HepG2 (cell line): ENCODE data around the gene MXRA7. TPM values are rescaled to one million over a fixed set of nuclear protein-coding genes. Genes with fewer than 3 reads are reported as not detected.

ENCODE experiments used
- ATF3 ChIP-seq: sonication (generic); formaldehyde crosslinking; IDR thresholded peaks from 2 replicates; pipeline ENCODE4 v1.4.0; 2020; ENCODE audit warnings: missing genetic modification reagents
- CREB3 ChIP-seq: sonication (generic); formaldehyde crosslinking; IDR thresholded peaks from 2 replicates; pipeline ENCODE4 v1.5.0; 2020; ENCODE audit warnings: missing genetic modification reagents
- DDIT3 ChIP-seq: sonication (generic); formaldehyde crosslinking; IDR thresholded peaks from 2 replicates; pipeline ENCODE4 v1.4.0; 2020; ENCODE audit warnings: mild to moderate bottlenecking, missing genetic modification reagents
- DMAP1 ChIP-seq: IDR thresholded peaks from 2 replicates; pipeline ENCODE4 v1.6.1; 2016
- DMTF1 ChIP-seq: sonication (generic); formaldehyde crosslinking; IDR thresholded peaks from 2 replicates; pipeline ENCODE4 v1.4.0; 2020; ENCODE audit warnings: mild to moderate bottlenecking, missing genetic modification reagents
- GATAD1 ChIP-seq: IDR thresholded peaks from 2 replicates; pipeline ENCODE4 v1.6.1; 2016; ENCODE audit warnings: missing genetic modification reagents, missing compliant biosample characterization
- HOMEZ ChIP-seq: IDR thresholded peaks from 2 replicates; pipeline ENCODE4 v1.6.1; 2016; ENCODE audit warnings: low read depth
- HOXD1 ChIP-seq: sonication (generic); formaldehyde crosslinking; IDR thresholded peaks from 2 replicates; pipeline ENCODE4 v1.5.0; 2020; ENCODE audit warnings: missing genetic modification reagents
- KDM2A ChIP-seq: sonication (generic); formaldehyde crosslinking; IDR thresholded peaks from 2 replicates; pipeline ENCODE4 v1.4.0; 2020; ENCODE audit warnings: low read depth, missing genetic modification reagents, borderline replicate concordance
- MATR3 ChIP-seq: sonication (generic); formaldehyde crosslinking; IDR thresholded peaks from 2 replicates; pipeline ENCODE4 v1.4.0; 2020; ENCODE audit warnings: missing genetic modification reagents
- RBM22 ChIP-seq: fragments of 200-400 bp; formaldehyde crosslinking; optimal IDR thresholded peaks from 2 replicates; pipeline ENCODE3; 2017; ENCODE audit warnings: mild to moderate bottlenecking, low read length, moderate library complexity
- RELA ChIP-seq: sonication (generic); formaldehyde crosslinking; IDR thresholded peaks from 2 replicates; pipeline ENCODE4 v1.4.0; 2020; ENCODE audit warnings: missing genetic modification reagents
- REXO4 ChIP-seq: sonication (generic); formaldehyde crosslinking; IDR thresholded peaks from 2 replicates; pipeline ENCODE4 v1.8.0; 2022; ENCODE audit warnings: missing genetic modification reagents, mild to moderate bottlenecking, borderline replicate concordance
- SRY ChIP-seq: sonication (generic); formaldehyde crosslinking; IDR thresholded peaks from 2 replicates; pipeline ENCODE4 v1.8.0; 2022; ENCODE audit warnings: mild to moderate bottlenecking, missing genetic modification reagents
- ZBTB4 ChIP-seq: sonication (generic); formaldehyde crosslinking; IDR thresholded peaks from 2 replicates; pipeline ENCODE4 v1.4.0; 2020; ENCODE audit warnings: missing genetic modification reagents, mild to moderate bottlenecking, borderline replicate concordance
- ZMYM4 ChIP-seq: sonication (generic); formaldehyde crosslinking; IDR thresholded peaks from 2 replicates; pipeline ENCODE4 v1.8.1; 2023; ENCODE audit warnings: mild to moderate bottlenecking, missing genetic modification reagents
- ZNF331 ChIP-seq: sonication (generic); formaldehyde crosslinking; IDR thresholded peaks from 2 replicates; pipeline ENCODE4 v1.4.0; 2020; ENCODE audit warnings: missing genetic modification reagents
- ZNF414 ChIP-seq: sonication (generic); formaldehyde crosslinking; IDR thresholded peaks from 2 replicates; pipeline ENCODE4 v1.5.0; 2020; ENCODE audit warnings: missing genetic modification reagents
- ZNF576 ChIP-seq: sonication (generic); formaldehyde crosslinking; IDR thresholded peaks from 2 replicates; pipeline ENCODE4 v1.4.0; 2020; ENCODE audit warnings: mild to moderate bottlenecking, missing genetic modification reagents
- ZNF766 ChIP-seq: sonication (generic); formaldehyde crosslinking; IDR thresholded peaks from 2 replicates; pipeline ENCODE4 v1.5.0; 2020; ENCODE audit warnings: missing genetic modification reagents, borderline replicate concordance
- polyA plus RNA-seq, 8 experiments: library from polyadenylated mRNA; depleted of rRNA in 3 of 8; stranded (reverse) in 7 of 8; unstranded in 1 of 8; fragments of >200 nt; fragmentation: Illumina TruSeq in 4 of 8; extraction: Trizol in 4 of 8; gene quantifications; 2 replicates each; pipeline versions ENCODE4 v1.2.1 to v1.2.3, GENCODE V29; 2011 to 2016; ENCODE audit warnings: low read depth in 4 of 8, missing spikeins in 1 of 8, mixed read lengths in 1 of 8; ENCODE audit not compliant: insufficient read depth in 1 of 8
- total RNA-seq, 5 experiments: library from RNA; depleted of rRNA; stranded (reverse); fragments of >200 nt; fragmentation: Illumina TruSeq; extraction: Trizol; gene quantifications; 2 replicates each; pipeline ENCODE4 v1.2.3, GENCODE V29; 2016; ENCODE audit warnings: low read depth in 1 of 5

Gene MXRA7
- total and polyA plus RNA-seq, 2 of the 13 experiments (the other 11 are each of a cell fraction or from before 2014, with no cell fraction given): 44.8 to 112 TPM

GRCh38 chr17:76725580-76726230 is 14.9 kb upstream of the MXRA7 start (continued):
- no peak for TF ChIP-seq RBM22
- no peak for TF ChIP-seq HOMEZ (CRISPR knock-in tag)
- TF ChIP-seq ZBTB4 (CRISPR knock-in tag): 0 out of 2 replicates have a peak, but pooled peaks have one; percentile 12
- TF ChIP-seq RELA (CRISPR knock-in tag): 0 out of 2 replicates have a peak, but pooled peaks have one; percentile 9
- peak; percentile 52 for TF ChIP-seq DMAP1 (CRISPR knock-in tag)
- TF ChIP-seq ZNF331 (CRISPR knock-in tag): no peak
- TF ChIP-seq ZNF766 (CRISPR knock-in tag): no peak
- TF ChIP-seq ATF3 (CRISPR knock-in tag): no peak
- TF ChIP-seq DDIT3 (CRISPR knock-in tag): no peak
- no peak for TF ChIP-seq HOXD1 (CRISPR knock-in tag)
- 0 out of 2 replicates have a peak, but pooled peaks have one; percentile 4 for TF ChIP-seq ZMYM4
- TF ChIP-seq GATAD1: no peak
- no peak; the same call in 1 of the 2 replicates for TF ChIP-seq ZNF576 (CRISPR knock-in tag)
- no peak; the same call in 1 of the 2 replicates for TF ChIP-seq SRY (CRISPR knock-in tag)
- no peak for TF ChIP-seq CREB3
- no peak; the same call in 1 of the 2 replicates for TF ChIP-seq KDM2A (CRISPR knock-in tag)
- 0 out of 2 replicates have a peak, but pooled peaks have one; percentile 21 for TF ChIP-seq DMTF1 (CRISPR knock-in tag)
- 0 out of 2 replicates have a peak, but pooled peaks have one; percentile 7 for TF ChIP-seq REXO4 (CRISPR knock-in tag)
- TF ChIP-seq MATR3: no peak
- peak; percentile 26; the same call in 1 of the 2 replicates for TF ChIP-seq ZNF414 (CRISPR knock-in tag)
